WTC11 (cell line): ENCODE measurements around the gene RPRD1B. TPM values are rescaled to one million over a fixed set of nuclear protein-coding genes. Genes with fewer than 3 reads are reported as not detected.

ENCODE experiments used
- ATAC-seq: fragments of 200-7000 bp; cut with Tn5 transposase; 2 replicates; pipeline ENCODE4 v1.10.0; 2021; ENCODE audit warnings: mild to moderate bottlenecking, moderate library complexity
- CTCF ChIA-PET: fragments of 300-600 bp; sonication (Branson Sonifier 250); formaldehyde crosslinking; loops from one replicate; lab custom pipeline; 2021; ENCODE audit warnings: antibody characterized with exemption; lab: Charles Lee
- POLR2A ChIA-PET: fragments of 350-600 bp; sonication (Branson Sonifier 250); formaldehyde crosslinking; loops from one replicate; lab custom pipeline; 2021; ENCODE audit warnings: antibody characterized with exemption; lab: Charles Lee
- DNase-seq: peaks from one replicate; pipeline ENCODE4 v3.0.0; 2021; ENCODE audit warnings: low spot score
- H3K27ac Mint-ChIP-seq: 2 replicates; pipeline ENCODE4 v1.8.0; 2021; ENCODE audit warnings: mixed read lengths
- H3K27me3 Mint-ChIP-seq: 2 replicates; pipeline ENCODE4 v1.8.0; 2021; ENCODE audit warnings: low read depth, mild to moderate bottlenecking, moderate library complexity, mixed read lengths
- H3K36me3 Mint-ChIP-seq: 2 replicates; pipeline ENCODE4 v1.8.0; 2021; ENCODE audit warnings: mixed read lengths
- H3K4me1 Mint-ChIP-seq: 2 replicates; pipeline ENCODE4 v1.8.0; 2022; ENCODE audit warnings: mixed read lengths
- H3K4me3 Mint-ChIP-seq: 2 replicates; pipeline ENCODE4 v1.8.0; 2021; ENCODE audit warnings: mild to moderate bottlenecking, moderate library complexity, mixed read lengths
- H3K9me3 Mint-ChIP-seq: 2 replicates; pipeline ENCODE4 v1.8.0; 2021; ENCODE audit warnings: mixed read lengths
- ATF1 ChIP-seq: sonication (generic); formaldehyde crosslinking; IDR thresholded peaks from 2 replicates; pipeline ENCODE4 v1.8.1; 2023; ENCODE audit warnings: mild to moderate bottlenecking, moderate library complexity, missing genetic modification reagents
- CBFB ChIP-seq: sonication (generic); formaldehyde crosslinking; IDR thresholded peaks from 2 replicates; pipeline ENCODE4 v1.8.1; 2022; ENCODE audit warnings: mild to moderate bottlenecking, low read depth, missing genetic modification reagents
- FOXK1 ChIP-seq: sonication (generic); formaldehyde crosslinking; IDR thresholded peaks from 2 replicates; pipeline ENCODE4 v1.8.0; 2022; ENCODE audit warnings: mild to moderate bottlenecking, moderate library complexity, missing genetic modification reagents
- GABPB1 ChIP-seq: sonication (generic); formaldehyde crosslinking; IDR thresholded peaks from 2 replicates; pipeline ENCODE4 v1.8.1; 2023; ENCODE audit warnings: mild to moderate bottlenecking, missing genetic modification reagents
- IRF2 ChIP-seq: sonication (generic); formaldehyde crosslinking; IDR thresholded peaks from 2 replicates; pipeline ENCODE4 v1.8.0; 2022; ENCODE audit warnings: low read depth, missing genetic modification reagents, borderline replicate concordance
- JUN ChIP-seq: sonication (generic); formaldehyde crosslinking; IDR thresholded peaks from 2 replicates; pipeline ENCODE4 v1.8.0; 2023; ENCODE audit warnings: mild to moderate bottlenecking, missing genetic modification reagents
- MYBL2 ChIP-seq: sonication (generic); formaldehyde crosslinking; IDR thresholded peaks from 2 replicates; pipeline ENCODE4 v1.8.1; 2023; ENCODE audit warnings: mild to moderate bottlenecking, moderate library complexity, missing genetic modification reagents
- OVOL2 ChIP-seq: fragments of 250-450 bp; sonication (Bioruptor Pico); IDR thresholded peaks from 2 replicates; pipeline ENCODE4 v1.9.0; 2021; ENCODE audit warnings: mild to moderate bottlenecking, borderline replicate concordance
- SMAD4 ChIP-seq: sonication (generic); formaldehyde crosslinking; IDR thresholded peaks from 2 replicates; pipeline ENCODE4 v1.8.0; 2022; ENCODE audit warnings: mild to moderate bottlenecking, missing genetic modification reagents
- SP1 ChIP-seq: sonication (generic); formaldehyde crosslinking; conservative IDR thresholded peaks from 2 replicates; pipeline ENCODE4 v1.8.1; 2022; ENCODE audit warnings: missing genetic modification reagents
- TCF7 ChIP-seq: sonication (generic); formaldehyde crosslinking; IDR thresholded peaks from 2 replicates; pipeline ENCODE4 v1.8.0; 2022; ENCODE audit warnings: mild to moderate bottlenecking, low read depth, missing genetic modification reagents, moderate library complexity
- ZNF219 ChIP-seq: sonication (generic); formaldehyde crosslinking; IDR thresholded peaks from 2 replicates; pipeline ENCODE4 v1.8.0; 2023; ENCODE audit warnings: missing genetic modification reagents, mild to moderate bottlenecking, borderline replicate concordance
- ZNF671 ChIP-seq: fragments of 250-450 bp; sonication (Bioruptor Pico); IDR thresholded peaks from 2 replicates; pipeline ENCODE4 v1.8.0; 2021; ENCODE audit warnings: mild to moderate bottlenecking
- total RNA-seq: library from RNA; stranded (reverse); gene quantifications from 3 replicates; pipeline ENCODE4 v1.2.3, GENCODE V29; 2021
- TF ChIP-seq, protein P1 (sequence below): fragments of 250-450 bp; sonication (Bioruptor Pico); IDR thresholded peaks from 2 replicates; pipeline ENCODE4 v1.9.0; 2021; ENCODE audit warnings: moderate library complexity, mild to moderate bottlenecking, inconsistent platforms, borderline replicate concordance
- TF ChIP-seq, protein P2 (sequence below): sonication (generic); formaldehyde crosslinking; IDR thresholded peaks from 2 replicates; pipeline ENCODE4 v1.8.1; 2022; ENCODE audit warnings: low read depth, mild to moderate bottlenecking, moderate library complexity, missing genetic modification reagents, borderline replicate concordance
- TF ChIP-seq, protein P3 (sequence below): sonication (generic); formaldehyde crosslinking; IDR thresholded peaks from 2 replicates; pipeline ENCODE4 v1.8.1; 2023; ENCODE audit warnings: mild to moderate bottlenecking, moderate library complexity, missing genetic modification reagents
- TF ChIP-seq, protein P4 (sequence below): sonication (generic); formaldehyde crosslinking; IDR thresholded peaks from 2 replicates; pipeline ENCODE4 v1.8.1; 2023; ENCODE audit warnings: mild to moderate bottlenecking, missing genetic modification reagents, moderate library complexity
- TF ChIP-seq, protein P5 (sequence below): sonication (generic); formaldehyde crosslinking; IDR thresholded peaks from 2 replicates; pipeline ENCODE4 v1.8.1; 2022; ENCODE audit warnings: mild to moderate bottlenecking, moderate library complexity, missing genetic modification reagents
- TF ChIP-seq, protein P6 (sequence below): fragments of 250-450 bp; sonication (Bioruptor Pico); IDR thresholded peaks from 2 replicates; pipeline ENCODE4 v1.9.0; 2021; ENCODE audit warnings: mild to moderate bottlenecking

The RPRD1B gene
- total RNA-seq, 1 experiment from 2014 or later, result 21.4 TPM

DNA sequence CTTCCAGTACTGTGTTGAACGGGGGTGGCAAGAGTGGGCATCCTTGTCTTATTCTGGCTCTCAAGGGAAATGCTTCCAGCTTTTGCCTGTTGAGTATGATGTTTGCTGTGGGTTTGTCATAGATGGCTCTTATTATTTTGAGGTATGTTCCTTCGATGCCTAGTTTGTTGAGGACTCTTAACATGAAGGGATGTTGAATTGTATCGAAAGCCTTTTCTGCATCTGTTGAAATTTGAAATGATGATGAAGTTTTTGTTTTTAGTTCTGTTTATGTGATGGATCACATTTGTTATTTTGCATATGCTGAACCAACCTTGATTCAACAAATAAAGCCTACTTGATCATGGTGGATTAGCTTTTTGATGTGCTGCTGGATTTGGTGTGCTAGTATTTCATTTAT is 48.0 kb downstream of the RPRD1B start:
- Mint-ChIP-seq H3K9me3 (peaks cover 7% of the 10 kb centered on the region), H3K27ac (no peak overlapping the region), H3K4me3 (no peak overlapping the region), H3K27me3 (no peaks in the 10 kb centered on the region), H3K36me3 (peaks cover 43% of the 10 kb centered on the region), H3K4me1 (no peaks in the 10 kb centered on the region)
- DNase-seq (no peak), ATAC-seq (no peak)
- POLR2A ChIA-PET, result no interaction called here
- CTCF ChIA-PET, result interaction anchor here (1.1 to 1.6 kb wide), 2 partner anchors 24 to 139 kb away, joined by 3 to 4 read pairs; no protein-coding TSS in a partner anchor
- TF ChIP-seq ATF1 (CRISPR knock-in tag), result no peak
- TF ChIP-seq, protein P1, sequence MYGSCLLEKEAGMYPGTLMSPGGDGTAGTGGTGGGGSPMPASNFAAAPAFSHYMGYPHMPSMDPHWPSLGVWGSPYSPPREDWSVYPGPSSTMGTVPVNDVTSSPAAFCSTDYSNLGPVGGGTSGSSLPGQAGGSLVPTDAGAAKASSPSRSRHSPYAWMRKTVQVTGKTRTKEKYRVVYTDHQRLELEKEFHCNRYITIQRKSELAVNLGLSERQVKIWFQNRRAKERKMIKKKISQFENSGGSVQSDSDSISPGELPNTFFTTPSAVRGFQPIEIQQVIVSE (CRISPR knock-in tag), result no peak
- no peak for TF ChIP-seq TCF7 (CRISPR knock-in tag)
- TF ChIP-seq FOXK1 (CRISPR knock-in tag), result no peak
- TF ChIP-seq, protein P2, sequence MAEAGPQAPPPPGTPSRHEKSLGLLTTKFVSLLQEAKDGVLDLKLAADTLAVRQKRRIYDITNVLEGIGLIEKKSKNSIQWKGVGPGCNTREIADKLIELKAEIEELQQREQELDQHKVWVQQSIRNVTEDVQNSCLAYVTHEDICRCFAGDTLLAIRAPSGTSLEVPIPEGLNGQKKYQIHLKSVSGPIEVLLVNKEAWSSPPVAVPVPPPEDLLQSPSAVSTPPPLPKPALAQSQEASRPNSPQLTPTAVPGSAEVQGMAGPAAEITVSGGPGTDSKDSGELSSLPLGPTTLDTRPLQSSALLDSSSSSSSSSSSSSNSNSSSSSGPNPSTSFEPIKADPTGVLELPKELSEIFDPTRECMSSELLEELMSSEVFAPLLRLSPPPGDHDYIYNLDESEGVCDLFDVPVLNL, result no peak
- no peak for TF ChIP-seq ZNF671 (CRISPR knock-in tag)
- TF ChIP-seq OVOL2 (CRISPR knock-in tag), result no peak
- TF ChIP-seq SP1, result no peak
- TF ChIP-seq CBFB (CRISPR knock-in tag), result no peak
- no peak for TF ChIP-seq SMAD4
- TF ChIP-seq GABPB1 (CRISPR knock-in tag), result no peak
- TF ChIP-seq, protein P3, sequence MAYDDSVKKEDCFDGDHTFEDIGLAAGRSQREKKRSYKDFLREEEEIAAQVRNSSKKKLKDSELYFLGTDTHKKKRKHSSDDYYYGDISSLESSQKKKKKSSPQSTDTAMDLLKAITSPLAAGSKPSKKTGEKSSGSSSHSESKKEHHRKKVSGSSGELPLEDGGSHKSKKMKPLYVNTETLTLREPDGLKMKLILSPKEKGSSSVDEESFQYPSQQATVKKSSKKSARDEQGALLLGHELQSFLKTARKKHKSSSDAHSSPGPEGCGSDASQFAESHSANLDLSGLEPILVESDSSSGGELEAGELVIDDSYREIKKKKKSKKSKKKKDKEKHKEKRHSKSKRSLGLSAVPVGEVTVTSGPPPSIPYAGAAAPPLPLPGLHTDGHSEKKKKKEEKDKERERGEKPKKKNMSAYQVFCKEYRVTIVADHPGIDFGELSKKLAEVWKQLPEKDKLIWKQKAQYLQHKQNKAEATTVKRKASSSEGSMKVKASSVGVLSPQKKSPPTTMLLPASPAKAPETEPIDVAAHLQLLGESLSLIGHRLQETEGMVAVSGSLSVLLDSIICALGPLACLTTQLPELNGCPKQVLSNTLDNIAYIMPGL (CRISPR knock-in tag), result no peak
- TF ChIP-seq, protein P4, sequence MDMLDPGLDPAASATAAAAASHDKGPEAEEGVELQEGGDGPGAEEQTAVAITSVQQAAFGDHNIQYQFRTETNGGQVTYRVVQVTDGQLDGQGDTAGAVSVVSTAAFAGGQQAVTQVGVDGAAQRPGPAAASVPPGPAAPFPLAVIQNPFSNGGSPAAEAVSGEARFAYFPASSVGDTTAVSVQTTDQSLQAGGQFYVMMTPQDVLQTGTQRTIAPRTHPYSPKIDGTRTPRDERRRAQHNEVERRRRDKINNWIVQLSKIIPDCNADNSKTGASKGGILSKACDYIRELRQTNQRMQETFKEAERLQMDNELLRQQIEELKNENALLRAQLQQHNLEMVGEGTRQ (CRISPR knock-in tag), result no peak
- TF ChIP-seq JUN (CRISPR knock-in tag), result no peak
- TF ChIP-seq IRF2, result no peak

DNA sequence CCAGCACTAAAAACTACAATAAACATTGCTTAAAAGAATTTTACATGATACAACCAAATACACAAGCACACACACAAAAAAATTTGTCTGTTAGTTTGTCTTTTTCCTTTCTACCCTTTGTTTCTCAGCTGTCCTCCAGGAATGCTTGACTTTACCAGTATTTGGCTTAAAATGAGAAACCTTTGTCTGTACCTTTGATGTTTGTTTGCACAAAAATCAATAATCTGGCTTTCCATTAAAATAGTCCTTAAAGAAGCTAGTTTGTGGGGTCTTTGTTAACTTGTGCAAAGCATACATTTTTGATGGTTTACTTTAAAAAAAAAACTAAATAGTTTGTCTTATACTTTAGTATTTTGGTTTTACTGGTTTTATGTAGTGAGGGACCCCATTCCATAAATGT is 49.3 kb downstream of the RPRD1B start:
- no peak overlapping the region for H3K4me3 Mint-ChIP-seq
- peaks cover 43% of the 10 kb centered on the region for H3K36me3 Mint-ChIP-seq
- ChIA-PET CTCF (interaction anchor here (1.4 to 2.4 kb wide), 2 partner anchors 9 to 25 kb away, joined by 7 to 19 read pairs; no protein-coding TSS in a partner anchor), POLR2A (no interaction called here)
- H3K27ac Mint-ChIP-seq, result no peak overlapping the region
- TF ChIP-seq, protein P5, sequence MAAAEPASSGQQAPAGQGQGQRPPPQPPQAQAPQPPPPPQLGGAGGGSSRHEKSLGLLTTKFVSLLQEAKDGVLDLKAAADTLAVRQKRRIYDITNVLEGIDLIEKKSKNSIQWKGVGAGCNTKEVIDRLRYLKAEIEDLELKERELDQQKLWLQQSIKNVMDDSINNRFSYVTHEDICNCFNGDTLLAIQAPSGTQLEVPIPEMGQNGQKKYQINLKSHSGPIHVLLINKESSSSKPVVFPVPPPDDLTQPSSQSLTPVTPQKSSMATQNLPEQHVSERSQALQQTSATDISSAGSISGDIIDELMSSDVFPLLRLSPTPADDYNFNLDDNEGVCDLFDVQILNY (CRISPR knock-in tag), result no peak
- TF ChIP-seq ZNF219 (CRISPR knock-in tag), result no peak
- TF ChIP-seq, protein P6, sequence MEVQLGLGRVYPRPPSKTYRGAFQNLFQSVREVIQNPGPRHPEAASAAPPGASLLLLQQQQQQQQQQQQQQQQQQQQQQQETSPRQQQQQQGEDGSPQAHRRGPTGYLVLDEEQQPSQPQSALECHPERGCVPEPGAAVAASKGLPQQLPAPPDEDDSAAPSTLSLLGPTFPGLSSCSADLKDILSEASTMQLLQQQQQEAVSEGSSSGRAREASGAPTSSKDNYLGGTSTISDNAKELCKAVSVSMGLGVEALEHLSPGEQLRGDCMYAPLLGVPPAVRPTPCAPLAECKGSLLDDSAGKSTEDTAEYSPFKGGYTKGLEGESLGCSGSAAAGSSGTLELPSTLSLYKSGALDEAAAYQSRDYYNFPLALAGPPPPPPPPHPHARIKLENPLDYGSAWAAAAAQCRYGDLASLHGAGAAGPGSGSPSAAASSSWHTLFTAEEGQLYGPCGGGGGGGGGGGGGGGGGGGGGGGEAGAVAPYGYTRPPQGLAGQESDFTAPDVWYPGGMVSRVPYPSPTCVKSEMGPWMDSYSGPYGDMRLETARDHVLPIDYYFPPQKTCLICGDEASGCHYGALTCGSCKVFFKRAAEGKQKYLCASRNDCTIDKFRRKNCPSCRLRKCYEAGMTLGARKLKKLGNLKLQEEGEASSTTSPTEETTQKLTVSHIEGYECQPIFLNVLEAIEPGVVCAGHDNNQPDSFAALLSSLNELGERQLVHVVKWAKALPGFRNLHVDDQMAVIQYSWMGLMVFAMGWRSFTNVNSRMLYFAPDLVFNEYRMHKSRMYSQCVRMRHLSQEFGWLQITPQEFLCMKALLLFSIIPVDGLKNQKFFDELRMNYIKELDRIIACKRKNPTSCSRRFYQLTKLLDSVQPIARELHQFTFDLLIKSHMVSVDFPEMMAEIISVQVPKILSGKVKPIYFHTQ, result no peak
- TF ChIP-seq MYBL2 (CRISPR knock-in tag), result no peak
- TF ChIP-seq JUN (CRISPR knock-in tag), result no peak
- no peaks in the 10 kb centered on the region for H3K27me3 Mint-ChIP-seq
- peaks cover 7% of the 10 kb centered on the region for H3K9me3 Mint-ChIP-seq
- no peaks in the 10 kb centered on the region for H3K4me1 Mint-ChIP-seq
- no peak for DNase-seq
- ATAC-seq, result no peak
